SIG-M5 treated with dmso at 0.1 percent for 504 hours (cell line): ENCODE data around the gene AFF3.
A peak's percentile ranks its signal among the peaks of the same experiment; 100 is the strongest.

Experiments
- DNase-seq: peaks from one replicate; lab custom pipeline; 2025; ENCODE audit not compliant: unreplicated experiment; lab: John Stamatoyannopoulos, UW

Gene AFF3

GRCh38 chr2:99864561-99865553, 277.5 kb downstream of the AFF3 start:
- DNase-seq = no peak

GRCh38 chr2:99863903-99864270, 278.5 kb downstream of the AFF3 start:
- no peak for DNase-seq

- DNase-seq = no peak
Observed at GRCh38 chr2:99863236-99863902, 279.0 kb downstream of the AFF3 start.

GRCh38 chr2:99862566-99862965, 279.8 kb downstream of the AFF3 start:
- DNase-seq = peak; percentile 15

GRCh38 chr2:99861376-99861760, 281.0 kb downstream of the AFF3 start:
- peak; percentile 83 for DNase-seq

- DNase-seq = no peak
Observed at GRCh38 chr2:99860720-99861375, 281.5 kb downstream of the AFF3 start.

- DNase-seq = no peak
Observed at GRCh38 chr2:99858951-99859596, 283.3 kb downstream of the AFF3 start.

- DNase-seq = no peak
Observed at GRCh38 chr2:99857867-99858444, 284.4 kb downstream of the AFF3 start.

- no peak for DNase-seq
Observed at GRCh38 chr2:99857372-99857771, 285.0 kb downstream of the AFF3 start.

- DNase-seq = no peak
Observed at GRCh38 chr2:99856119-99856518, 286.3 kb downstream of the AFF3 start.

- DNase-seq = no peak
Observed at GRCh38 chr2:99854236-99854852, 288.0 kb downstream of the AFF3 start.

- DNase-seq = no peak
Observed at GRCh38 chr2:99852956-99853355, 289.4 kb downstream of the AFF3 start.

- no peak for DNase-seq
Observed at GRCh38 chr2:99852376-99852934, 289.9 kb downstream of the AFF3 start.

GRCh38 chr2:99851811-99852210, 290.6 kb downstream of the AFF3 start:
- DNase-seq = no peak

- DNase-seq = no peak
Observed at GRCh38 chr2:99851089-99851488, 291.3 kb downstream of the AFF3 start.

GRCh38 chr2:99850084-99850710, 292.2 kb downstream of the AFF3 start:
- DNase-seq = no peak

- DNase-seq = no peak
Observed at GRCh38 chr2:99846462-99847107, 295.8 kb downstream of the AFF3 start.

GRCh38 chr2:99845296-99845695, 297.1 kb downstream of the AFF3 start:
- DNase-seq = no peak

GRCh38 chr2:99842451-99842850, 299.9 kb downstream of the AFF3 start:
- no peak for DNase-seq
